HG02943 (cell line): ENCODE measurements around the gene NPHP4.
"Not testable (repeated sequence)": the region's sequence is repeated elsewhere in the genome, so short reads cannot be mapped to it uniquely, and the experiment has no call there.

Source experiments
- ATAC-seq: cut with Tn5 transposase; IDR thresholded peaks from one replicate; pipeline ENCODE4 v1.9.1; 2021; ENCODE audit warnings: mild to moderate bottlenecking, low read depth, moderate library complexity; ENCODE audit not compliant: unreplicated experiment

The NPHP4 gene

DNA sequence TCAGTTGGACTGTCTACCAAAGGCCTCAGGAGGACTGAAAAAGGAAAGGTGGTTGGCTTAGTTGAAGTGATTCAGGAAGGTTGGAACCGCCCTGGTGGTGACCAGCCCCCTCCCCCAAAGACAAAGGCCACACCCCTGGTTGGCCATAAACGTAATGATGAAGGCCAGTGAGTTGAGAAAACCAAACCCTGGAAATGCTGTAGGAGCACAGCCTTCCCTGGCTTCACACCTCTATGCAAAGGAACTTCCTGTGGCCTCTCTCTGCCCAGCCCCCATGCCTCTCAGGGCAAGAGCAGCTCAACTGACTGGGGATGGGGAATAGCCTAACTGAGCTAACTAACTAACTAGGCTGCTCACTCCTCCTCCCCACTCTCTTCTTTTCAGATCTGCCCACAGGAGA is 90.4 kb downstream of the NPHP4 start:
- no peak for ATAC-seq

DNA sequence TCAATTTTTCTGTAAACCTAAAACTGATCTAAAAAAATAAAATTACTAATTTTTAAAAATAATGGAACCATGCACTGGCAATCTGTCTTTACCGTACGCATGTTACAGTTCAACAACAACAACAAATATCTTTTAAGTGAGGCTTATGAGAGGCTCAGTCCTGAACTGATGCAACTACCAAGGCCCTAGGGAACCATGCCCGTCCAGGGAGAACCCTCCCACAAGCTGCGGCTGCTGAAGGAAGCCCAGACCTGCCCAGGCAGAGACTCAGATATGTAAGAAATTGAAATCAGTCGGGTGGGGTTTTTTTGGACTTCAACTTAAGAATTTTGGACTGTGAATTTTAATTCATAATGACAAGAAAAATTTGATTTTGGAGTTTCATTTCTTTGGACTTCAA is 91.1 kb downstream of the NPHP4 start:
- no peak for ATAC-seq

DNA sequence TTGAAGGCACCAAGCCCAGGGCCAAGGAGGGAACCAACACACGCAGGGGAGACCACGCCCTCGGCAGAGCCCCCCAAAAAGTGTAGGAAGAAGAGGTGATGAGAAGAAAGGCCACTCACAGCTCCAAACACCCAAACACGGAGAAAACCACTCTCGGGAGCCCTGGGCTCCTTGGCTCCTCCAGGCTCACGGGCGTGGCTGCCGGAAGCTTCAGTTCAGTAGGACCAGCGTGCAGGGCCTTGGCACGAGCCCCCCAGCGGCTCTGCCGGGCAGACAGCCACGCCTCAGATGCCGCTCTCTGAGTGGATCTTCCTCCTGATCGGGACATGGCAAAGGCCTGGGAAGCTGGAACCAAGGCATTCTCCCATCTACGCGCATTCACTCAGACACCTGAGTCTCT is 94.0 kb downstream of the NPHP4 start:
- no peak for ATAC-seq

DNA sequence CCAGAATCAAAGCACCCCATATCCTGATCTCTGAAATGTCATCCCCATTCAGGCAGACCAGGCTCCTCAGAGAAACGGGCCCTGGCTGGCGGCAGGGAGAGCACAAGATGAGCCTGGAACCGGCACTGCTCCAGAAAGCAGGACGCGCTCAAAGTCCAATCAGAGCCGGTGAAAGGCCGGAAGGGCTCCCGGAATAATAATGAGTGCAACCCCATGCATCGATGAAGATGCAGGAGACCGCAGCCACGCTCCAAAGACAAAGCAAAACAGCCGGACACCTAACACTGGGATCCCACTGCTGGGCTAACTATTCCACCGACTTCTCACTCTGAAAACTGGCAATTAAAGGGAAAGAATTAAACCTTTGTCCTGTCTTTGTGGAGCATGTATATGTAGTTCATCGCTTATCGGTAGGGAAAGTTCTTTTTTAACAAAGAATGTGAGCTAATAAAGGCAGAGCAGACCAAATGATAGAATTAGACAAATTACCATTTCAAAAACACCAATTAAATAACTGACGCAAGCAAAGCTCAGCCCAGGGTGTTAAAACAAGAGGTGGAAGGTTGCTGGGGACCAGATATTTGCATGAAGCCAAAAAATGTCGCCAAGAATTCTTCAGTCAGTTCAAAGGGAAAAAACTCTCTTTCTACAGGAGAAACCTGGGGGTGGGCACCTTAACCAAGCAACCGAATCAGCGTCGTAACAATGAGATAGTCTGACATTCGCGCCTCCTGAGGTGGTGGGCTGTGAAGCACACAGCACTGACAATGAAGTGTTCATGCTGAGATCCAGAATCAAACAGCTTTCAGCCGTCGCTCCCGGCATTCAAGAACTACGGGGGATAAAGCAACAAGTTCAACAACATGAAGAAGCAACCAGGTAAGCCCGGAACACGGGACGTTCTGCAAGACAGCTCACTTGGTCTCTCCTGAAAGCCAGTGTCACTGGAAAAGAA is 95.2 kb downstream of the NPHP4 start:
- no peak for ATAC-seq

DNA sequence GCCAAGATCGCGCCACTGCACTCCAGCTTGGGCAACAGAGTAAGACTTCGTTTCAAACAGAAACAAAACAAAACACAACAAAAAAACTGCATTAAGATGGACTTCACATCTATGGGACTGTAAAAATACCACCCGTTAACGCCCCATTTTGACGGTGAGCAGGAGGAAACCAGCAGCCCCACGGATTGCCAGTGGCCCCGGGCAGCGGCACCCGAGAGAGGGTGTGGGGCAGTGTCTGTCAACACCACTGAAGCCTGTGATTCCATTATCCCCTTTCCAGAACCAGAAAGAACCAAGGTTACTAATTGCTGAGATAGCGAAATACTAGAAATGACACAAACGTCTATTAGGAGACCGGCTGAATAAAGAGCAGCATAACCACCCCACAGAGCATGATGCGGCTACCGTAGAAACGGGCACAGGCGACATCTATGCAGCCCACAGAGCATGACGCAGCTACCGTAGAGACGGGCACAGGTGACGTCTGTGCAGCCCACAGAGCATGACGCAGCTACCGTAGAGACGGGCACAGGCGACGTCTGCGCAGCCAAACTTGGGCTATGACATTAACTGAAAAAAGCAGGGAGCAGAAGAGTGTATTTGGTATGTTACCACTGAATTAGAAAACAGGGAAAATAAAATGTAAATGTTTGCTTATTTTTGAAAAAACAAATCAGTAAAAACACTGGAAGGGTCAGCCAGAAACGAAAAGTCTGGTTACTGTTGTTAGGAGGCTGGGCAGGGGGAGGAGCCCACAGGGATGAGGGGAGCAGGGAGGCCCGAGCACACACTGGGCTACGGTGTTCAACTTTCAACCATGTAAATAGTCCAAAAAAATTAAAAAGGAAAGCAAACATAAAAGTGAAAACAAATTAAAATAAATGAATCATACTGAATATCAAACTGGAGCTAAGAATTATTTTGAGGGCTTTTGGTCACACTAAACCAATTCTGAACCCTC is 96.5 kb downstream of the NPHP4 start:
- no peak for ATAC-seq

- not testable (repeated sequence) for ATAC-seq
Measured at GRCh38 chr1:5893699-5894278, 98.4 kb downstream of the NPHP4 start.

- ATAC-seq: no peak
Measured at GRCh38 chr1:5892329-5892728, 99.9 kb downstream of the NPHP4 start.

GRCh38 chr1:5891736-5892135 is 100.5 kb downstream of the NPHP4 start:
- no peak for ATAC-seq

GRCh38 chr1:5891137-5891536 is 101.1 kb downstream of the NPHP4 start:
- no peak for ATAC-seq

DNA sequence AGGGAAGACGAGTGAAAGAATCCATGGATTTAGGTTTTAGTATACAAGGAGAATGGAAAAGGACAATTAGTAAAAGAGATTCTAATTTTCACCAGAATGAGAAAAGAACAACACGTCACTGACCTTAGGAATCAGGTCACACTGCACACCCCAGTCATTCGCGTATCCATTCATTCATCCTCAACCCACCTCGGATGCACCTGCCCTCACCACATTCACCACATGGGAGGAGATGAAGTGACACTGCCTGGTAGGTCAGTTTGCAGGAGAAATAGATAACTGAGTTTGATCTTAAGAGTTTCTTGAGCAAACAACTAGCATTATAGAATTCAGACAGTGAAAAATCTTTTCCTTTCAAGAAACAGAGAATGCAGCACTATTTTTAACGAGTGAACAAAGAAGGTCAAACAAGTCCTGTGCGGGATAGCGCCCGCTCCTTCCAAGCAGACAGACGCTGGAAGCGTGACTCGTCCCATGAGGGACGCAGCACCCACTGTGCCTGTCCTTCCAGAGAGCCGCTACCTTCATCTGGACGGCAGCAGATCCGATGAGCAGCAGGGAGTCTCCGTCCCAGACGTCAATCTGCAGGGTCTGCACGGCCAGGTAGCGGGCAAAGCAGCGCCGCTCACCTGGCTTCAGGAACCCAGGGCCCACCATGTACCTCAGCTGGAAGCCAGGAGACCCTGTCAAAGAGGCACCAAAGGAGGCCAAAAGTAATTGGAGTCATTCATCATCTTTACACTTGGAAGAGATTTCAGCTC is 101.7 kb downstream of the NPHP4 start:
- no peak for ATAC-seq

GRCh38 chr1:5889901-5890300 is 102.3 kb downstream of the NPHP4 start:
- ATAC-seq: no peak

GRCh38 chr1:5889462-5889861 is 102.8 kb downstream of the NPHP4 start:
- ATAC-seq: no peak

- no peak for ATAC-seq
Measured at GRCh38 chr1:5888606-5889211, 103.5 kb downstream of the NPHP4 start.

GRCh38 chr1:5887971-5888361 is 104.3 kb downstream of the NPHP4 start:
- no peak for ATAC-seq

DNA sequence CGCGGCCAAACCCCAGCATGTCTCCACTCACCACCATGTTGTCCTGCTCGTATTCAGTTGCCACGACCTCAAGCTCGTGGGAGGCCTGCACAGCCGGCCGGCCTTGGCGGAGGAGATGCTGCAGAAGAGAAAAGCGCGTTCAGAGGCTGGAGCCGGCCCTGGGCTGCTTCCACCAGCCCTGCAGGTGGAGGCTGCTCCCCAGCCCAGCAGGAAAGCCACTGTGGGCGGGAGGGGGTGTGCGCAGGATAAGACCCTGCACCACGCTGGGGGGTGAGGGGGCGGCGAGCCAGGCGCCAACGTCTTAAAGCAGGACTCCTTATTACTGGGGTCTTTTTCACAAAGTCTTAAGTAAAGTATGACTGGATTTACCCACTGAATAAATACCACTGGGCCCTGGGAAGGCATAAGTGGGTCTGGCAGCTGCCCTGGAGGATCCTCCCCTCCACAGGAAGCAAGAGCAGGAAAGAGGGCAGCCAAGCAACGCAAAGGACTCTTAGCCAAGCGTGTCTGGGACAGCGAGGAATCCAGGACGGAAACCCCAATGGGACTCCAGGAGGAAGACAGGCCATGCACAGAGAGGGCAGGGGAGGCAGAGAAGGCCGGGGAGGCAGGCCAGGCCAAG is 104.8 kb downstream of the NPHP4 start:
- no peak for ATAC-seq

DNA sequence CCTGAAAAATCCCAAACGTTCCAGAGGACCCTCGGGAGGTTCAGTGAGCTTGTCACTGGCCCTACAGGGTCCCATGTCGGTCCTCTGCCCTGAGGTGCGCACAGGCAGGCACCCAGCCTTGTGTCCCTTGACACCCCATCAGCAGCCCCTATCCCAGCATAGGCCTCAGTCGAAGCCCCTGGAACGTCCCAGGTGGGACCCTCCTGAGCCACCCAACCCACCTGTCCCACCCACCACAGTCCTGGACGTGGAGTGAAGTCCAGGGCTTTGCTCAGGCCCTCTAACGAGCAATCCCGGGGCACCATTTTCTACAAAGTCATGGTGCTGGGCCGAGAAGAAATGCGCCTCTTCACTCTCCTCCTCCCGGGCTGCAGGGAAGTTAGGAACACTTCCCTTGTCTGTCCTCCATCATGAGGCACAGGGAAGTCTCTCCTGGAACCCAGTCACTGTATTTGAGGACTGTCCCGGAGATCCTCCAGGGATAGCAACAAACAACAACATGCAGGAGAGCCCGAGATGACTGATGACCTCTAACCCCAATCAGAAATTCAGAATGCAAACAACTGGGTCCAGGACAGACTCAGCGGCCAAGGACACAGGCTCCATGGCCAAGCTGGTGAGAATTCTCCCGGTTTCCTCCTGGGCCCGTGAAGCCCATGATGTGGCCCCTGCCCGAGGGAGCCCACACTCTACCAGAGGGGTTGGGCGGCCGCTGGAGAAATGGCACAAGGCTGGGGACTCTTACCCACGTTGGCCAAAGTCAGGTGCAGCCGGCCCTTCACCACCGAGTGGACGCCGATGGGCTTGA is 105.5 kb downstream of the NPHP4 start:
- no peak for ATAC-seq

DNA sequence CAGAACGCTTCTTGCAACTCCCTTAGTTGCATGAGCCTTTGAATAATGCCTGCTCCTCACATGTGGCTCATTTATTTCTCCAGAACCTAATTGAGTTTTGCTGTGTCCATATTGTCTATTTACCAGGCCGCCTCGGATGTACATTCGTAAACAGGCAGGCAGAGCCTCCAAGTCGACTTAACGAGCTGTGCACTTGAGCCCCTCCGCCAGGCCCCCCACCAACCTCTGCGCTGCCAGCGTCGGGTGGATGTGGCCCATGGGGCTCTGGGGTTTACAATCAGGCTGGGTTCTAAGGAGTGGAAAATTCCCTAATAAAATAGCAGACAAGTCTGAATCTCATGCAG is 106.1 kb downstream of the NPHP4 start:
- ATAC-seq: no peak

- no peak for ATAC-seq
Measured at GRCh38 chr1:5885471-5886139, 106.6 kb downstream of the NPHP4 start.
